ENCODE results near the gene NPEPL1. TPM values are rescaled to one million over a fixed set of nuclear protein-coding genes. Genes with fewer than 3 reads are reported as not detected.

The NPEPL1 gene
- total RNA-seq, 1 experiment from 2014 or later = 31.1 TPM

- Histone ChIP-seq H4K5ac (ENCODE audit: insufficient read length, low read depth, low read length) (no peak overlapping the region), H4K91ac (ENCODE audit: insufficient read length, low read depth, low read length) (no peak overlapping the region), H3K23ac (ENCODE audit: insufficient read length, low read depth, low read length) (no peak overlapping the region), H3K79me1 (ENCODE audit: insufficient read depth, low read depth, low read length, poor library complexity, severe bottlenecking) (no peaks in the 10 kb centered on the region), H3K9me3 (ENCODE audit: control insufficient read depth, low read depth, low read length) (no peaks in the 10 kb centered on the region), H2AFZ (ENCODE audit: low read length) (no peak overlapping the region), H3K4me1 (ENCODE audit: insufficient read depth, low read length) (no peaks in the 10 kb centered on the region; the same call in 1 of the 2 replicates), H2BK15ac (ENCODE audit: low read depth, low read length) (no peak overlapping the region), H3T11ph (ENCODE audit: low read length) (no peak overlapping the region), H3K4me2 (ENCODE audit: insufficient read depth, insufficient read length, low read length) (no peak overlapping the region), H2BK20ac (ENCODE audit: low read depth, low read length, poor library complexity, severe bottlenecking) (no peak overlapping the region), H3K27me3 (ENCODE audit: insufficient read depth, low read length) (no peaks in the 10 kb centered on the region), H3K18ac (ENCODE audit: insufficient read length, low read depth, low read length) (no peak overlapping the region), H2BK12ac (ENCODE audit: insufficient read length, low read depth, low read length) (no peak overlapping the region), H3K27ac (ENCODE audit: insufficient read length, low read depth, low read length) (no peak overlapping the region), H3K23me2 (ENCODE audit: insufficient read length, low read depth, low read length, poor library complexity, severe bottlenecking) (no peaks in the 10 kb centered on the region), H3K14ac (ENCODE audit: insufficient read depth, low read length) (no peak overlapping the region), H4K20me1 (ENCODE audit: control insufficient read depth, insufficient read depth, insufficient read length) (no peaks in the 10 kb centered on the region), H2BK120ac (ENCODE audit: low read depth, low read length, poor library complexity, severe bottlenecking) (no peak overlapping the region), H3K56ac (ENCODE audit: insufficient read length, low read depth, low read length) (no peak overlapping the region), H4K8ac (replicated peaks; ENCODE audit: insufficient read length, low read depth, low read length) (no peak overlapping the region), H2AK5ac (ENCODE audit: insufficient read length, low read length) (no peak overlapping the region), H2BK5ac (ENCODE audit: insufficient read length, low read length) (no peak overlapping the region), H3K4ac (ENCODE audit: low read depth, low read length) (no peak overlapping the region), H3K79me2 (ENCODE audit: insufficient read depth, low read length) (no peaks in the 10 kb centered on the region), H3K9ac (ENCODE audit: extremely low read depth, insufficient read length, low read length) (no peak overlapping the region)
- Mint-ChIP-seq H3K9me3 (no peaks in the 10 kb centered on the region), H3K36me3 (ENCODE audit: insufficient read depth in 1 of 3, low read depth in 3 of 3) (peaks cover 5 to 20% (median 8%) of the 10 kb centered on the region in 3 experiments; a peak in 5 of 7 replicates), H3K4me1 (peaks cover 18 to 20% of the 10 kb centered on the region in 2 experiments), H3K4me3 (no peak overlapping the region), H3K27ac (no peak overlapping the region), H3K27me3 (ENCODE audit: low read depth) (peaks cover 3% of the 10 kb centered on the region; the same call in 1 of the 2 replicates)
- no peak for DNase-seq
- WGBS (ENCODE audit: extremely low coverage, insufficient read length, low lambda C conversion rate) = no CpG with 5 or more reads among the region's 5 CpGs
- TF ChIP-seq CTCF (conservative IDR thresholded peaks at IDR 0.05) = no peak
These were observed 6.6 kb upstream of the NPEPL1 start for GRCh38 chr20:58685988-58686387.

Data from H9 (cell line).